Right hindlimb (tissue), 1 donor: ENCODE results near the gene MGAT1.
"Not testable (repeated sequence)": the region's sequence is repeated elsewhere in the genome, so short reads cannot be mapped to it uniquely, and the experiment has no call there.

Experiments
- DNase-seq: peaks from one replicate; pipeline ENCODE4 v3.0.0-alpha.2; 2018

The MGAT1 gene

DNA sequence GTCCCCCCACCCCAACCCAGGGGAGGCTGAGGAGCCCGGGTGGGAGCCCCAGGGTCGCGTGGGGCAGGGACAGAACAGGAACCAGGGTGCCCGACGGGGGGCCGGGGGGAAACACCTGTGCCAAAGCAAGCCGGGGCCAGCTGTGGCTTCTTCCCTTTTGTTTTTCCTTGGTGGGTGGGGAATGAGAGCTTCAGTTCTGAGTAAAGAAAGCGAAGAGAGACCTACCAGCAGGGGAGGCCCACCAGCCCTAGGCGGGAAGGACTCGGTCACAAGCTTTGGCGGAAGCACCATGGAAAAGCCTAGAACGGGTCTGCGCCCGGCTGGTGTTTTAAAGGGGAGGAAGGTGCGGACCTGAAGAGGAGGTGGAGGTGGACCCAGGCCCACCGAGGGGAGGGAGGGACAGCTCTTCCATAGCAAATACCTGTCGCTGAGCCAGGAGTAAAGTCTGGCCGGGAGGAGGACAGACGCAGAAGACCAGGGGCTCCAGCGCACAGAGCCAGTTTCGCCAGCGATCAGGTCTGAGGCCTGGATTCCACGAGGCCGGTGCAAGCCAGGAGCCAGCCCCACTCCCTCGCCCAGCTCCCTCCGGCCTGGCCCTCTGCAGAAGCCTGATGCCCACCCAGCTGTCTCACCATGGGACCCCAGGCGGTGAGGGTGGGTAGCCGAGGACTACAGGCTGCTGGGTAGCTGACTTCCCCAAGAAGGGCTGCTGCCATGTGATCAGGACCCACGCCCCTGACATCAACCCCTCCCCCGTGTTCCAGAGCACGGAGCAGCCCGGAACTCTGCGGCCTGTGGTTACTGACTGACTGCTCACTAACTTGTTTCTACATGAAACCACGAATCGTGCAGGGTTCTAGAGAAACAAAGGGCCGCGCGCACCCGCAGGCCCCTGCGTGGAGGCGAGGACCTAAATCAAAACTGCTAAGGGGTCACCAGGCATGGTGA is 849 bp upstream of the MGAT1 start:
- peak; percentile 73 for DNase-seq

GRCh38 chr5:180801596-180802324 is 846 bp downstream of the MGAT1 start:
- DNase-seq, result no peak

- no peak for DNase-seq
These were observed 2.5 kb downstream of the MGAT1 start for GRCh38 chr5:180799902-180800801.

- no peak for DNase-seq
These were observed 3.4 kb downstream of the MGAT1 start for GRCh38 chr5:180799194-180799593.

DNA sequence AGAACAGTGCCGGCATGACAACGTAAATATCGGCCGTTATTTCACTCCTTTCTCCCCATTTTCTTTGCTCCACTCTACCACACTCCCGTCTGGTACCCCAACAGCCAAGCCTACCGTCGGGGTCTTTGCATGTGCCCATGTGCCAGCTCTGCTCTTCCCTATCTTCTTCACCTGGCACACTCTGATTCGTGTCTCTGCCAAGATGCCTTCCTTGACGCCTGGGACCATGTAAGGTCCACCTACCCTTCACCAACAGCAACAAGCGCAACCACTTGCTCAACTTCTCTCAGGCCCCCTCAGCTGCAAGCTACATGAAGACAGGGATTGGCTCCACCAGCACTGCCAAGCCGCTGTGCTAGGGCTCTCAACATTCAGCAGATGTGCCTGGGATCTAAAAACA is 4.4 kb downstream of the MGAT1 start:
- no peak for DNase-seq

- DNase-seq, result no peak
These were observed 5.1 kb downstream of the MGAT1 start for GRCh38 chr5:180797256-180798192.

DNA sequence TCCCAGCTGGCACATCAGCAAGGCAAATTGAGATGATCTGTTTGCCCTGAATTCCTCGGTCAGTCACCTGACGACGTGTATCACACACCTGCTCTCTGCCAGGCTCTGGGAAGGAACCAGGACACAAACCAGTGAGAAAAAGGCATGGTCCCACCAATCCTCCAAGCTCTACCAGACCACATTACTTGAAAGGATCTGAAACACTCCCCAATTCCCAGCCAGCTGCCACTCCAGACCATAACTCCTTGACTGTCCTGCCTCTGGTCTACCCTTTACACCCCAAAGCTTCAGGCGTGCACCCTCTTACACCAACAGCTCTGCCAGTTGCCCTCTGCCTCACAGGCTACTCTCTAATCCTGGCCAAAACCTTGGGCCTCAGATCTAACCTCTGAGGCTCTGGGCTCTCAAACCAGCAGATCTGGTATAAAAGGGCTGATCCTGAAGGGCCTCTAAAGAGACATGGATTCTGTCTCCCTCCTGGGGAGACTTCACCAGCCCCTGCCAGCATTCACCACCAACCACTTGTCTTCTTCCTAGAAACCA is 6.8 kb downstream of the MGAT1 start:
- no peak for DNase-seq

DNA sequence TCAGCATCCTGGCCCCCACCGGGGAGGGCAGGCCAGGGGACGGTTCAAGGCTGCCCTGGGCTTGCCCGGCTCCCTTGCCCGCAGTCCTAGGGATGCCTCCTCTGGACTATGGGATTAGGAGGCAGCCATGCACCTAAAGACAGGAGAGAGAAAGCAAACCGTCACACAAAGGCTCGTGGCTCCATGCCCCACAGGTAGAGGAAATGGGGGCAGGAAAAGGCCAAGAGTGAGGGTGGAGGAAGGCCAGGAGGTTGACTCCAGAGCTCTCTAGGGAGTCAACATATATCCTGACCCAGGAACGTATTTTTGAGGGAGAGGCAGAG is 9.7 kb downstream of the MGAT1 start:
- no peak for DNase-seq

DNA sequence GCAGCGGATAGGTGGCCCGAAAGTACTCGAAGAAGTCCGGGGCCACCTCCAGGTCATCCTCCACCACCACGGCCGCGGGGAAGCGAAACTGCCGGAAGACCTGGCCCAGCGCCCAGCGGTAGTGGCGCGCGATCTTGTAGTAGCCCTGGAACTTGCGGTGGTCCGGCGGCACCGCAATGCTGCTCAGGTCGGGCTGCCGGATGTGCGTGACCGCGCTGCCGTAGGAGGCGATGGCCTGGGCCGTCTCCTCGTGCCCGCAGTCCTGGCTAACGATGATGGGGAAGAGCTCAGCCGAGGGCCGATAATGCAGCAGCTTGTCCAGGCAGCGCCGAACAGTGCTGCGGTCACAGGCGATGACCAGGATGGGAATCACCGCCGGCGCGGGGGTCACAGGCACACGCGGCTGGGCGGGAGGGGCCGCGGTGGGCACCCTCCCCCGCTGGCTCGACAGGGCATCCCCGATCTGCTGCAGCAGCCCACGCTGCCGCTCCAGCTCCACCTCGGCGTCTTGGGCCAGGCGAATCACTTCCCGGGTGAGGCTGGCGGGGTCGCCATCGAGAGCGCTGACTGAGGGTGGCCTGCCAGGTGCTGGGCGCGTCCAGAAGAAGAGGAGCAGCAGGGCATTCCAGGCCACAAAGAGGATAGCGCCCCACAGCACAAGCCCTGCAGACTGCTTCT is 10.2 kb downstream of the MGAT1 start:
- DNase-seq, result no peak

DNA sequence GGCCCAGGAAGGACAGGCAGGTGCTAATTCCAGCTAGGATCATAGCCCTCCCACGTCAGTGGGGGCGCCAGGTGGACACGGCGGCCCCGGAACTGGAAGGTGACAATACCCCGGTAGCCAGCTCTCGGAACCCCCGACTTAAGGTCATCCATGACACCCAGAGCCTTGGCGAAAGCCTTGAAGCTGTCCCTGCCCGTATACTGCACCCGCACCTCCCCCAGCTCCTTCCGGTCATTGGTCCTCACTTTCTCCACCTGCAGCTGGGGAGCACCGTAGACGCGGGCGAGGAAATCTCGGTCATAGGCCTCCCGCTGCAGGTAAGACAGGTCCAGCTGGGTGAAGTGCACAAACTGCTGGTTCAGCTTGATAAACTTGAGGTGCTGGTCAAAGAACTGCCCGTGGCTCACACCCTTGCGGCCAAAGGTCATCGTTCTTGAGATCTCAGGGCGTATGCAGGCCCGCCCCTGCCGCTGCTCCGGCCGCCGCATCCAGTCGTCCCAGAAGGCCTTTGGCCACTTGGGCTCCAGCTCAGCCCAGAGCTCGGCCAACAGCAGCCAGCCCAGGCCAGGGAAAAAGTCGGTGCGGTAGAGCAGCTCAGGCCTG is 10.9 kb downstream of the MGAT1 start:
- DNase-seq, result no peak

DNA sequence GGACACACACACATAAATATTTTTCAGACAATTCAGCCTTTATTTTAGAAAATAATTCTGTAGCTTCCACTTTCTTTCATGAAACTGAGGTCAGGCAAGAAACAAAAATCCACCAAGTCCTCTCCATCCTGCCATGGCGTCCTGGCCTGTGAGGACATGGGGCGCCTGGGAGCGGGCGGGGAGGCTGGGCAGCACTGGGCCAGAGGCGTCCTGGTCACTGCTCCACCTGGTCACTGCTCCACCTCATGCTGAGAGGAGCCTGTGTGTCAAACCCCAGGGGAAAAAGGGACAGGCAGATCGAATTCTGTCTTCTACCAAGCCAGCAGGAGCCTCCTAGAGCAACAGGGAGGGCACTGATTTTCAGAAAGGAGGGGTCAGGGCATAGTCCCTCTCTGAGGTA is 12.1 kb downstream of the MGAT1 start:
- no peak for DNase-seq

DNA sequence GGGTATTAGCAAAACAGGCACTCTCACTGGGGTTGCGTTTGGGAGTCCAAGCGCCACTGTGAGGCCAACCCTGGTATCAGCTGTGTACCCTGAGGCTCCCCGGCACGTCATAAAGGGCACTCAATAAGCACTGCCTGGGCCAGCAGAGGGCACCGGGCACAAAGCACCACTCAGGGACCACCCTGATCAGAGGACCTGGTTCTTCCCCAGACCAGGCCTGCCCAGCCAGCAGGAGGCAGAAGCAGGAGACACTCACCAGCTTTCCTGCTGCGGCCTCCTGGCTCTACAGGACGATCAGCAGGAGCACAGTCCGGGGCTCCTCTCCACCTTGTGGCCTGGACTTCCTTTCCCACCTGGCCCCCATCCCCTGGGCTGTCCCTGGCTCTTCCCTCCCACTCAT is 12.6 kb downstream of the MGAT1 start:
- DNase-seq, result no peak

- DNase-seq, result not testable (repeated sequence)
These were observed 13.8 kb downstream of the MGAT1 start for GRCh38 chr5:180788651-180789410.

DNA sequence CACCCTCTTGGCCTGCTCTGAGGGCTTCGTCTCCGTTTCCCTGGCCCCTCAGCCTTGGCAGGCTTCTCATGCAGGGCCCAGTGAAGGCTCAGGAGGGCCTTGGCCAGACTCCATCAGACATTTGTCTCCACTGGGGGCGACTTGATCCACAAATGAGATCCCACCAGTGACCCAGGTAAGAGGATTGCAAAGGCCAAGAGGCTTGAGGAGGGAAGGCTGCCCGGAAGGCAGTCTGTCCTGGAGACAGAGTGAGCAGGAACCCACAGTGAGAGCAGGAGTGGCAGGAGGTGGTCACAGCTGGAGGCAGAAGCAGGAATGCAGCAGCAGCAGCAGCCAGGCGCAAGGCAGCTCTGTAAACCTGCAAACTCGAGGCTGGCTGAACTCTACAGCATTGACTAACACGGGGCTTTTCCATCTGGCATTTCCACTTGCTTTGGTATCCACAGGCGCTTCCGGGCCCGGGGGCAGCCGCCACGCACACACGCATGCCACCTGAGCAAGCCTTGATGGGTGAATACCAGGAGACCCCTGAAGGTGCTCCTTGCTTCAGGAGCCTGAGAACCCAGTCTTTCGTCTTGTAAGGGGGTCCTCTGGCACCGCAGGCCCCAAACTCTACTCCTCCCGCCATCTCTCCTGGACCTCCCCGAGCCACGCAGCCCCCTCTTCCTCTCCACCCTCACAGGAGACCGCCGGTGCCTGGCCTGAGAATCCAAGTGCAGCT is 14.7 kb downstream of the MGAT1 start:
- no peak for DNase-seq

DNA sequence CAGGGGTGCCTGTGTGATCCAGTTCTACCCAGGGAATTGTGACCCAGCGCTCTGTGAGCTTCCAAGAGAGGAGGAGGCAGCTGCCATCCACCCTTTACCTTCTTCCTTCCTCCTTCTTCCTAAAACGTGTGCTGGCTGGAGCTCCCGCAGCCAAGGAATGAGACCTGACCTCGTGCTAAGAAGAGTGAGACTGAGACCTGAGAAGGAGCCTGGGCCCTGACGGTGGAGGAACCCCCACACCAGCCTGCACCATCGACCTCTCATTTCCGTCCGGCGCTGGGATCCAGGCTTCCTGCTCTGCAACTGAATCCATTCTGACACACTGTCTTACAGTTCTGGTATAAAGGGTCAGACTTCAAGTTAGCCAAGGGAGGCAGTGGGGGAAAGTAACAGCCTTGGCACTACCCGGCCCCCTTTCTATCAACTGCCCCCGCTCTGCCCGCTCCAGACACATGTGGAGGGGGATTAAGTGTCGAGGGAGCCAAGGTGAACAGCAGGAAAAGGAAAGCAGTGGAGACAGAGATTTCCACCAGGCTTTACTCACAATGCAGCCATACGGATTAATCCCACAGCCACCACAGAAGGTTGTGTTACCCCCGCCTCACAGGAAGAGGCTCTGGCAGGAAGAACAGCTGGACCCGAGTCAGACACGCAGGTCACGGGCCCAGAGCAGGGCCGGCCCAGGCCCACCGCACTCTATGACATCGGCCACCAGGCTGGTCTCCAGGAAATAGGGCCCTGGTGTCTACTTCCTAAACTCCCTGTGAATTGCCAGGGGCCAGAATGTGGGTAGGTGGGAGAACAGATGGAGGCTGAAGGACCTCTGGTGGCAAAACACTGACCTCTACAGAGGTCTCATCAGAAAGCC is 15.8 kb downstream of the MGAT1 start:
- peak; percentile 68 for DNase-seq

DNA sequence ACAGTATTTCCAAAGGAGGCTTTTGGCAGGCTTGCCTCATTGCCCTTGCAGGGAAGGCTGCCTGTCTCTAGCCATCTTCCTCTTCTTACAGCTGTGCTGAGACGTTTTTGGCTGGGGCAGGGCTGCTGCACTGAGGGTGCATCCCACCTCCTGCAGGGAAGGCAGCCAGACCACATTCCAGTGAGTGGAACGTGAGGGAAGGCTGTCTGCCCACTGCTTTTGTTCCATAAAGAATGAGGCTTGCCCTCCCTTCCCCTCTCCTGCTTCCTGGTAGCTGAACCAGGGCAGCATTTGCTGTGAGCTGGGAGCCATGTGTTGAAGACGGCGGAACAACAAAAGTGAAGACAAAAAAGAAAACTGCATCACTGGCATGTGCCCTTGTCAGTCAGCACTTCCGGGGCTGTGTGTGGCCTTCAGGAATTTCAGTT is 16.8 kb downstream of the MGAT1 start:
- peak; percentile 86 for DNase-seq

DNA sequence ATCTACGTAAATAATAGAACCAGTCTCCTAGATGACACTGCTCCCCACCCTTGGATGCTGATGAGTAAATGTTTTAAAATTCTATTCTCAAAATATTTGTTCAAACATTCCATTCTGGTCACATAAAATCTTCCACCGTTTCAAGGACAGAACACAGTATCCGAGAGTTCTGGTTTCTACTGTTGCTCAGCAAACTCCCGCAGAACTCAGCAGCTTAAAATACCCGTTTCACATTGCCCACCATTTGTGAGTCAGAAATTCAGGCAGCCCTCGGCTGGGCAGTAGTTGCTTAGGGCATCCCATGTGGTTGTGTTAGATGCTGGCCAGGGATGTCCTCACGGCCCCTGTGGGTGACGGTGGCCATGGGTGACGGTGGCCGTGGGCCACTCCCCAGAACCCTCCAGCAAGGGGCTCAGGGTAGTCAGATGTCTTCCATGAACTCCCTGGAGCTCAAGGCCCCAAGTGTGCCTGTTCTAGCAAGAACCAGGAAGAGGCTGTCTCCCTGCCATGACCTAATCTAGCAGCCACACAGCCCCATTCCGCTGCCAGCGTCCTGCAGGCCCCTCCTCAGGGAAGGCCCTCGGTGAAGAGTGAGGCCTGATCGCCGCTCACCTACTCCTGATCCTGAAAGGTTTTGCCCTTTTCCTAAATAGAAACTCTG is 17.4 kb downstream of the MGAT1 start:
- peak; percentile 53 for DNase-seq
